Measurements from ENCODE around the gene SPHKAP. TPM values are rescaled to one million over a fixed set of nuclear protein-coding genes. Genes with fewer than 3 reads are reported as not detected.

SPHKAP gene
- total RNA-seq, 1 experiment from 2014 or later = not detected

- H3K27ac ChIP-seq (ENCODE audit: low read length) = no peak overlapping the region
- H3K4me1 ChIP-seq (ENCODE audit: low read length) = no peaks in the 10 kb centered on the region
- H3K79me2 ChIP-seq (ENCODE audit: low read length) = no peaks in the 10 kb centered on the region
- H3K4me2 ChIP-seq (ENCODE audit: low read depth, low read length, poor library complexity, severe bottlenecking) = no peak overlapping the region
- no peak overlapping the region for H3K9ac ChIP-seq (ENCODE audit: low read length)
- DNase-seq = no peak
- H3K9me3 ChIP-seq (ENCODE audit: low read length) = no peaks in the 10 kb centered on the region
- no peaks in the 10 kb centered on the region for H3K36me3 ChIP-seq (ENCODE audit: insufficient read depth, low read length)
- no peaks in the 10 kb centered on the region for H3K9me2 ChIP-seq (replicated peaks; ENCODE audit: insufficient read depth, low read length)
- H3K4me3 ChIP-seq (ENCODE audit: low read length) = no peak overlapping the region
- H3K27me3 ChIP-seq (ENCODE audit: low read length) = no peaks in the 10 kb centered on the region
- no peak overlapping the region for H2AFZ ChIP-seq (ENCODE audit: low read length)
- no peaks in the 10 kb centered on the region for H4K20me1 ChIP-seq (ENCODE audit: insufficient read depth, low read depth, low read length)
Observed at GRCh38 chr2:228107846-228108245, 73.6 kb downstream of the SPHKAP start.

GRCh38 chr2:228105526-228106250, 75.8 kb downstream of the SPHKAP start:
- no peaks in the 10 kb centered on the region for H3K79me2 ChIP-seq (ENCODE audit: low read length)
- no peaks in the 10 kb centered on the region for H3K4me1 ChIP-seq (ENCODE audit: low read length)
- no peaks in the 10 kb centered on the region for H3K36me3 ChIP-seq (ENCODE audit: insufficient read depth, low read length)
- no peaks in the 10 kb centered on the region for H4K20me1 ChIP-seq (ENCODE audit: insufficient read depth, low read depth, low read length)
- no peak for DNase-seq
- H3K4me3 ChIP-seq (ENCODE audit: low read length) = no peak overlapping the region
- no peaks in the 10 kb centered on the region for H3K27me3 ChIP-seq (ENCODE audit: low read length)
- H3K4me2 ChIP-seq (ENCODE audit: low read depth, low read length, poor library complexity, severe bottlenecking) = no peak overlapping the region
- H2AFZ ChIP-seq (ENCODE audit: low read length) = no peak overlapping the region
- no peak overlapping the region for H3K27ac ChIP-seq (ENCODE audit: low read length)
- H3K9ac ChIP-seq (ENCODE audit: low read length) = no peak overlapping the region
- H3K9me3 ChIP-seq (ENCODE audit: low read length) = no peaks in the 10 kb centered on the region
- peaks cover 3% of the 10 kb centered on the region; the same call in 1 of the 2 replicates for H3K9me2 ChIP-seq (replicated peaks; ENCODE audit: insufficient read depth, low read length)

GRCh38 chr2:228104215-228104614, 77.3 kb downstream of the SPHKAP start:
- Histone ChIP-seq H3K9me3 (ENCODE audit: low read length) (no peaks in the 10 kb centered on the region), H3K36me3 (ENCODE audit: insufficient read depth, low read length) (no peaks in the 10 kb centered on the region), H3K27me3 (ENCODE audit: low read length) (no peaks in the 10 kb centered on the region), H3K27ac (ENCODE audit: low read length) (no peak overlapping the region), H3K9ac (ENCODE audit: low read length) (no peak overlapping the region), H3K4me2 (ENCODE audit: low read depth, low read length, poor library complexity, severe bottlenecking) (no peak overlapping the region), H3K4me1 (ENCODE audit: low read length) (no peaks in the 10 kb centered on the region), H4K20me1 (ENCODE audit: insufficient read depth, low read depth, low read length) (no peaks in the 10 kb centered on the region), H3K79me2 (ENCODE audit: low read length) (no peaks in the 10 kb centered on the region), H3K9me2 (replicated peaks; ENCODE audit: insufficient read depth, low read length) (peaks cover 3% of the 10 kb centered on the region; the same call in 1 of the 2 replicates), H3K4me3 (ENCODE audit: low read length) (no peak overlapping the region), H2AFZ (ENCODE audit: low read length) (no peak overlapping the region)
- no peak for DNase-seq

- Histone ChIP-seq H3K4me3 (ENCODE audit: low read length) (no peak overlapping the region), H3K79me2 (ENCODE audit: low read length) (no peaks in the 10 kb centered on the region), H3K36me3 (ENCODE audit: insufficient read depth, low read length) (no peaks in the 10 kb centered on the region), H3K27me3 (ENCODE audit: low read length) (no peaks in the 10 kb centered on the region), H3K4me2 (ENCODE audit: low read depth, low read length, poor library complexity, severe bottlenecking) (no peak overlapping the region), H4K20me1 (ENCODE audit: insufficient read depth, low read depth, low read length) (no peaks in the 10 kb centered on the region), H3K27ac (ENCODE audit: low read length) (no peak overlapping the region), H3K4me1 (ENCODE audit: low read length) (no peaks in the 10 kb centered on the region), H3K9ac (ENCODE audit: low read length) (no peak overlapping the region), H3K9me3 (ENCODE audit: low read length) (no peaks in the 10 kb centered on the region), H2AFZ (ENCODE audit: low read length) (no peak overlapping the region), H3K9me2 (replicated peaks; ENCODE audit: insufficient read depth, low read length) (peaks cover 3% of the 10 kb centered on the region; the same call in 1 of the 2 replicates)
- no peak for DNase-seq
Observed at GRCh38 chr2:228103379-228103778, 78.1 kb downstream of the SPHKAP start.

GRCh38 chr2:228102949-228103348, 78.5 kb downstream of the SPHKAP start:
- no peak overlapping the region for H3K4me2 ChIP-seq (ENCODE audit: low read depth, low read length, poor library complexity, severe bottlenecking)
- no peaks in the 10 kb centered on the region for H3K27me3 ChIP-seq (ENCODE audit: low read length)
- no peak for DNase-seq
- H3K4me3 ChIP-seq (ENCODE audit: low read length) = no peak overlapping the region
- no peak overlapping the region for H3K27ac ChIP-seq (ENCODE audit: low read length)
- no peak overlapping the region for H2AFZ ChIP-seq (ENCODE audit: low read length)
- no peaks in the 10 kb centered on the region for H3K36me3 ChIP-seq (ENCODE audit: insufficient read depth, low read length)
- peaks cover 3% of the 10 kb centered on the region; the same call in 1 of the 2 replicates for H3K9me2 ChIP-seq (replicated peaks; ENCODE audit: insufficient read depth, low read length)
- H3K9ac ChIP-seq (ENCODE audit: low read length) = no peak overlapping the region
- no peaks in the 10 kb centered on the region for H3K4me1 ChIP-seq (ENCODE audit: low read length)
- no peaks in the 10 kb centered on the region for H3K79me2 ChIP-seq (ENCODE audit: low read length)
- no peaks in the 10 kb centered on the region for H4K20me1 ChIP-seq (ENCODE audit: insufficient read depth, low read depth, low read length)
- no peaks in the 10 kb centered on the region for H3K9me3 ChIP-seq (ENCODE audit: low read length)

- DNase-seq = no peak
- Histone ChIP-seq H3K4me3 (ENCODE audit: low read length) (no peak overlapping the region), H3K27ac (ENCODE audit: low read length) (no peak overlapping the region), H2AFZ (ENCODE audit: low read length) (no peak overlapping the region), H3K9me2 (replicated peaks; ENCODE audit: insufficient read depth, low read length) (no peaks in the 10 kb centered on the region), H4K20me1 (ENCODE audit: insufficient read depth, low read depth, low read length) (no peaks in the 10 kb centered on the region), H3K9me3 (ENCODE audit: low read length) (no peaks in the 10 kb centered on the region), H3K79me2 (ENCODE audit: low read length) (no peaks in the 10 kb centered on the region), H3K36me3 (ENCODE audit: insufficient read depth, low read length) (no peaks in the 10 kb centered on the region), H3K27me3 (ENCODE audit: low read length) (no peaks in the 10 kb centered on the region; the same call in 1 of the 2 replicates), H3K4me1 (ENCODE audit: low read length) (no peaks in the 10 kb centered on the region), H3K4me2 (ENCODE audit: low read depth, low read length, poor library complexity, severe bottlenecking) (no peak overlapping the region), H3K9ac (ENCODE audit: low read length) (no peak overlapping the region)
Observed at GRCh38 chr2:228094377-228094921, 87.0 kb downstream of the SPHKAP start.

GRCh38 chr2:228092056-228092455, 89.4 kb downstream of the SPHKAP start:
- Histone ChIP-seq H3K27ac (ENCODE audit: low read length) (no peak overlapping the region), H3K9me2 (replicated peaks; ENCODE audit: insufficient read depth, low read length) (no peaks in the 10 kb centered on the region), H3K4me1 (ENCODE audit: low read length) (no peaks in the 10 kb centered on the region), H3K4me3 (ENCODE audit: low read length) (no peak overlapping the region), H3K9ac (ENCODE audit: low read length) (no peak overlapping the region), H3K79me2 (ENCODE audit: low read length) (no peaks in the 10 kb centered on the region), H3K36me3 (ENCODE audit: insufficient read depth, low read length) (no peaks in the 10 kb centered on the region), H3K4me2 (ENCODE audit: low read depth, low read length, poor library complexity, severe bottlenecking) (no peak overlapping the region), H3K9me3 (ENCODE audit: low read length) (no peaks in the 10 kb centered on the region), H4K20me1 (ENCODE audit: insufficient read depth, low read depth, low read length) (no peaks in the 10 kb centered on the region), H2AFZ (ENCODE audit: low read length) (no peak overlapping the region), H3K27me3 (ENCODE audit: low read length) (no peaks in the 10 kb centered on the region; the same call in 1 of the 2 replicates)
- no peak for DNase-seq

GRCh38 chr2:228086561-228086960, 94.9 kb downstream of the SPHKAP start:
- no peaks in the 10 kb centered on the region for H3K79me2 ChIP-seq (ENCODE audit: low read length)
- H3K9me2 ChIP-seq (replicated peaks; ENCODE audit: insufficient read depth, low read length) = no peaks in the 10 kb centered on the region
- H3K27me3 ChIP-seq (ENCODE audit: low read length) = no peaks in the 10 kb centered on the region
- no peak for DNase-seq
- no peaks in the 10 kb centered on the region for H4K20me1 ChIP-seq (ENCODE audit: insufficient read depth, low read depth, low read length)
- no peak overlapping the region for H3K4me2 ChIP-seq (ENCODE audit: low read depth, low read length, poor library complexity, severe bottlenecking)
- H3K4me3 ChIP-seq (ENCODE audit: low read length) = no peak overlapping the region
- no peaks in the 10 kb centered on the region for H3K36me3 ChIP-seq (ENCODE audit: insufficient read depth, low read length)
- no peaks in the 10 kb centered on the region for H3K9me3 ChIP-seq (ENCODE audit: low read length)
- H3K4me1 ChIP-seq (ENCODE audit: low read length) = no peaks in the 10 kb centered on the region
- no peak overlapping the region for H3K9ac ChIP-seq (ENCODE audit: low read length)
- no peak overlapping the region for H3K27ac ChIP-seq (ENCODE audit: low read length)
- H2AFZ ChIP-seq (ENCODE audit: low read length) = no peak overlapping the region
